Uterus (tissue), 4 donors: ENCODE measurements around the gene TCHHL1. TPM values are rescaled to one million over a fixed set of nuclear protein-coding genes. Genes with fewer than 3 reads are reported as not detected.

Experiments
- DNase-seq, 2 donors: peaks; one replicate each; pipeline ENCODE4 v3.0.0-alpha.2; 2019 to 2020
- H3K27ac ChIP-seq, 2 donors: fragments of 200-600 bp; sonication (generic); 1 replicate in 1 of 2; 2 replicates in 1 of 2; pipeline ENCODE4 v1.5.1; 2016 to 2018
- H3K27me3 ChIP-seq, 2 donors: fragments of 200-600 bp; sonication (generic); one replicate each; pipeline ENCODE4 v1.5.1; 2018 to 2019; ENCODE audit warnings: control low read depth in 1 of 2
- H3K36me3 ChIP-seq, 2 donors: fragments of 200-600 bp; sonication (generic); one replicate each; pipeline ENCODE4 v1.5.1; 2019; ENCODE audit warnings: control low read depth in 1 of 2
- H3K4me1 ChIP-seq, 2 donors: fragments of 200-600 bp; sonication (generic); one replicate each; pipeline ENCODE4 v1.5.1; 2018 to 2019; ENCODE audit warnings: control low read depth in 1 of 2
- H3K4me3 ChIP-seq, 2 donors: fragments of 200-600 bp; sonication (generic); 1 replicate in 1 of 2; 2 replicates in 1 of 2; pipeline ENCODE4 v1.5.1; 2018 to 2019; ENCODE audit warnings: mild to moderate bottlenecking in 1 of 2
- H3K9me3 ChIP-seq, 2 donors: fragments of 200-600 bp; sonication (generic); one replicate each; pipeline ENCODE4 v1.5.1; 2019; ENCODE audit warnings: control low read depth in 1 of 2
- CTCF ChIP-seq, 4 experiments: fragments of 200-600 bp in 2 of 4; fragments of 450-650 bp in 2 of 4; sonication (generic) in 2 of 4; IDR thresholded peaks; one replicate each; pipeline ENCODE4 v1.5.1; 2016 to 2019; ENCODE audit warnings: antibody characterized with exemption in 4 of 4, mild to moderate bottlenecking in 2 of 4, moderate library complexity in 1 of 4
- POLR2A ChIP-seq, 2 donors: fragments of 450-650 bp; IDR thresholded peaks; one replicate each; pipeline ENCODE4 v1.6.1; 2016; ENCODE audit warnings: antibody characterized with exemption in 2 of 2, mild to moderate bottlenecking in 1 of 2, moderate library complexity in 1 of 2
- intact Hi-C: fragments of 100-400 bp; cut with DNase I; formaldehyde crosslinking; loops from one replicate; pipeline ENCODE4 v1.15.1; 2023; ENCODE audit warnings: low total_unique reads
- total RNA-seq, 4 donors: library from RNA; depleted of rRNA in 3 of 4; stranded (reverse); fragments of >200 nt in 3 of 4; gene quantifications; one replicate each; pipeline versions ENCODE4 v1.1.0 to v1.2.4, GENCODE V29; 2014 to 2023
- donor health status: DM: yes; HTN: yes; CAD: no.

TCHHL1 gene
- total RNA-seq, 4 donors from 2014 or later, result not detected

- Histone ChIP-seq H3K9me3 (no peaks in the 10 kb centered on the region), H3K27me3 (no peaks in the 10 kb centered on the region), H3K4me1 (peaks cover 0 to 1% of the 10 kb centered on the region in 2 donors), H3K4me3 (no peak overlapping the region), H3K27ac (no peak overlapping the region), H3K36me3 (no peaks in the 10 kb centered on the region)
- TF ChIP-seq POLR2A (IDR thresholded peaks at IDR 0.05) (no peak), CTCF (IDR thresholded peaks at IDR 0.05) (no peak)
- intact Hi-C loops, result no loop called here
- no peak for DNase-seq
Measured at GRCh38 chr1:152039886-152040285, 49.0 kb downstream of the TCHHL1 start.

DNA sequence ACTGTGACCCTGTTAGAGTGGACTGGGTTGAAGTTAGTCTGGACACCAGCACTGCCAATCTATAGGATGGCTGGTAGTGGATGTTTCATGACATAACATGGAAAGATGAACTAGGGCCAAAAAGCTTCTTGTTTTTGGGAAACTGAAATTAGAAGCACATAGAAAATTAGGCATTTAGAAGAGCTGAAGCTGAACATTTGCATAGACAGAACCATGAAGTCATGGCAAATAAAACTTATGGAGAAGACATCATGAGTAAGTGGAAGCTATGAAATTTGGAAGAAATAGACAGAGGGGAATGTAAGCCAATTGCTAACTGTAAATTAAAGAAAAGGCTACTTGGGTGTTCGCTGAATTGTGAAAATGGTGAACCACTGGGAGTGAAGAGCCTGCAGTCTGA lies 49.4 kb downstream of the TCHHL1 start:
- no peak overlapping the region for H3K27ac ChIP-seq
- peaks cover 0 to 5% of the 10 kb centered on the region in 2 donors for H3K4me1 ChIP-seq
- no peak for DNase-seq
- no peak overlapping the region for H3K4me3 ChIP-seq
- intact Hi-C loops, result no loop called here
- no peak for TF ChIP-seq POLR2A (IDR thresholded peaks at IDR 0.05)
- no peak for TF ChIP-seq CTCF (IDR thresholded peaks at IDR 0.05)
- no peaks in the 10 kb centered on the region for H3K9me3 ChIP-seq
- no peaks in the 10 kb centered on the region for H3K27me3 ChIP-seq
- H3K36me3 ChIP-seq, result no peaks in the 10 kb centered on the region

GRCh38 chr1:152038871-152039270 lies 50.0 kb downstream of the TCHHL1 start:
- TF ChIP-seq POLR2A (IDR thresholded peaks at IDR 0.05), result no peak
- TF ChIP-seq CTCF (IDR thresholded peaks at IDR 0.05), result no peak
- no peak overlapping the region for H3K27ac ChIP-seq

DNA sequence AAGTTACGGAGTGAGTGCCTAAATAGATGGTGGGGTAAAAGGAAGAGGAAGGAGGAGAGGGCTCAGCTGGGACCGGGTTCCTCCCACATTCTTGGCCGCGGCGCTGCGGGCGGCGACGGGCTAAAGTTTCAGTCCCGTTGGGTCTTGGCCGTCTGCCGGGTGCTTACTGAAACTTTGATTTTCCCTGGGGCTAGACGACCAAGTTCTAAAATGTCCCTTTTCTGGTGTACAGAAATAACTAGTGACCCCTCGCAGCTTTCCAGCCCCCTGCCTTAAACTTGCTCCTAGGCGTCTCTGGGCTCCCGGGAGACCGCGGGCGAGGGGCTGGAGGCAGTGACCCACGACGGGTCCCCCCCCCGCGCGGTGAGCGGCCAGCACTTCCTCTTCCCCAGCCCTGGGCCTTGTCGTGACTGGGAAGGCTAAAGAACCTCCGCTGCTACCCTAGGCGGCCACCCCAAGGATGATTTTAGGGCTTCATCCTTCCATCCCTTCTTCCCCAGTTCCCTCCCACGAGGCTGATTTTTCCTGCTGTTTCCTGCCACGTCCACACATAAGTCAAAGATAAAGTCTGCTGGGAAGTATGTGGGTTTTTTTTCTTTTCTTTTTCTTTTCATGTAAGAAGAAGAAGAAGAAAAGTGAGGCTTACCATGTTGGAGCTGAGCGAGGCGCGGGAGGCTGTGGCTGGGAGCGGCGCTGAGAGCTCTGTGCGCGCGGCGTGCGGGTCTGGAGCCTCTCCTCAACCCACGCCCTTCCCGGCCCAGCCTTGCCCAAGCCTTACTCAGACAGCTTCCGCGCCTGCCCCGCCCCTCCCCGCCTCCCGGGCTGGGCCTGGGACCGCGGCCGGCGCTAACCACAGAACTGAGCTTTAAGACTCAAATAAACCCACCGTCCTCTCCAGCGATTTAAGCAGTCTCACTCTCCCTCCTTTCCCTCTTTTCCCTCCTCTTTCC lies 52.3 kb downstream of the TCHHL1 start, which contains the start of gene S100A11:
S100A11 (minus strand) TSS at position 738 of the 950 bp plus-strand sequence; CDS start at position 649, 89 bp downstream.
- Histone ChIP-seq H3K9me3 (no peaks in the 10 kb centered on the region), H3K4me3 (peak within 1 kb of the TSS; percentile 50 to 63), H3K36me3 (no peaks in the 10 kb centered on the region), H3K27ac (peak within 1 kb of the TSS; percentile 90 to 91), H3K4me1 (peaks cover 0 to 5% of the 10 kb centered on the region in 2 donors), H3K27me3 (no peaks in the 10 kb centered on the region)
- intact Hi-C loops, result no loop called here
- peak; percentile 88 to 91 for DNase-seq
- TF ChIP-seq POLR2A (IDR thresholded peaks at IDR 0.05), result peak; percentile 85 to 93
- peak in 2 of 4 experiments; percentile 2 to 7 for TF ChIP-seq CTCF (IDR thresholded peaks at IDR 0.05)

More at GRCh38 chr1:152038871-152039270, 50.0 kb downstream of the TCHHL1 start:
- no peaks in the 10 kb centered on the region for H3K36me3 ChIP-seq
- H3K4me3 ChIP-seq, result no peak overlapping the region
- H3K9me3 ChIP-seq, result no peaks in the 10 kb centered on the region
- intact Hi-C loops, result no loop called here
- DNase-seq, result no peak
- peaks cover 0 to 5% of the 10 kb centered on the region in 2 donors for H3K4me1 ChIP-seq
- H3K27me3 ChIP-seq, result no peaks in the 10 kb centered on the region
